Activated naive CD4-positive, alpha-beta T cell treated with anti-CD3 and anti-CD28 coated beads, Interleukin-2, amount 10 ng/mL, durations not matched to agents 7 days and 5 days (primary cell): ENCODE measurements around the gene ETV5.

Experiments
- CTCF ChIA-PET: fragments of 350-600 bp; sonication (Branson Sonifier 250); formaldehyde crosslinking; loops from one replicate; lab custom pipeline; 2021; ENCODE audit warnings: antibody characterized with exemption; lab: Charles Lee
- DNase-seq: peaks from one replicate; pipeline ENCODE4 v3.0.0-alpha.2; 2020
- H3K27ac Mint-ChIP-seq: one replicate; pipeline ENCODE4 v1.8.0; 2021; ENCODE audit warnings: mild to moderate bottlenecking, moderate library complexity, mixed read lengths
- H3K27me3 Mint-ChIP-seq: one replicate; pipeline ENCODE4 v1.8.0; 2021; ENCODE audit warnings: mild to moderate bottlenecking, mixed read lengths
- H3K36me3 Mint-ChIP-seq: one replicate; pipeline ENCODE4 v1.8.0; 2021; ENCODE audit warnings: mixed read lengths
- H3K4me1 Mint-ChIP-seq: one replicate; pipeline ENCODE4 v1.8.0; 2021; ENCODE audit warnings: mixed read lengths
- H3K4me3 Mint-ChIP-seq: one replicate; pipeline ENCODE4 v1.8.0; 2021; ENCODE audit warnings: mild to moderate bottlenecking, moderate library complexity, mixed read lengths
- H3K9me3 Mint-ChIP-seq: one replicate; pipeline ENCODE4 v1.8.0; 2021; ENCODE audit warnings: mixed read lengths

ETV5 gene

DNA sequence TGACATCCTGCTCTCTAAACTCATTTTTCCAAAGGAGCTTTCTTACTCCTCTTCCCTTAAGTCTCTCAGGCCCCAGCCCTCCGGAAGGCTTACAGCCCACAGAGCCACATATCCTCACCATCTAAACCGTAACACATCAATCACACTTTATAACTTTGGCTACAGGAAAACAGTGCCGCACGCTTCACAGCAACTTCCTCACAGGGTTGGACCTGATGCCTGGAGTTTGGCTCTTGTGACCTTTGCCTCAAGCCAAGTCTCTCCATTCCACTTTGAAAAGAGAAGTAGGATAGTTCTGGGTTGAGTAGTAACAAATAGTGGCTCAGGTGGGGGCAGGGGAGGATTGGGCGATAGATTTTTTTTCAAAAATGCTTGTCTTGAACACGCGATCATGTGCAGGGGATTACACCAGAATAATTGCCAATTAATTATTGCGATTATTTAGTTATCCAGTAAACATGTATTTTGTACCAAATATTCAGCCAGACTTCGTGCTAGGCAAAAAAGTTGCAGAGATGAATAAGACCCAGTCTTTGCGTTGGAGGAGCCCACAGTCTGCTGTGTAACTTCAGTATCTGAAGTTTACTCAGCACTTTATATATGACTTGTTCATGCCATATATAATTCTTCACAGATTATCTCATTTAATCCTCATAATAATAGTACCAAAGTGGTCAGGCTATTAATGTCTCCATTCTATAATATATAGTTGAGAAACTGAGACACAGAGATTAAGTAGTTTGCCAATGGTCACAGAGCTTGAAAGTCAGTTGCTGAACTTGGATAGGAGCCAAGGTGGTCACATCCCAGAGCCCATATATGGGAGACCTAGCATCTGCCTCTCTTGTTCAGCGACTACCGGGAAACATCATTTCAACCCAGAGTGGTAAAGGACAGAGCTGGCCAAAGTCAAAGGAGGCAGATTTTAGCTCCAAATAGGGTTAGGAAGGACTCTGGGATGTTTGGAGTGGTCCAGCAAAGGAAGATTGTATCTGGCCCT lies 2.4 kb upstream of the ETV5 start:
- no peak for DNase-seq
- CTCF ChIA-PET: no interaction called here
- Mint-ChIP-seq H3K36me3 (no peaks in the 10 kb centered on the region), H3K4me3 (peak overlapping the region; percentile 23), H3K27me3 (peaks cover 99% of the 10 kb centered on the region), H3K9me3 (no peaks in the 10 kb centered on the region), H3K27ac (no peak overlapping the region), H3K4me1 (peaks cover 39% of the 10 kb centered on the region)

DNA sequence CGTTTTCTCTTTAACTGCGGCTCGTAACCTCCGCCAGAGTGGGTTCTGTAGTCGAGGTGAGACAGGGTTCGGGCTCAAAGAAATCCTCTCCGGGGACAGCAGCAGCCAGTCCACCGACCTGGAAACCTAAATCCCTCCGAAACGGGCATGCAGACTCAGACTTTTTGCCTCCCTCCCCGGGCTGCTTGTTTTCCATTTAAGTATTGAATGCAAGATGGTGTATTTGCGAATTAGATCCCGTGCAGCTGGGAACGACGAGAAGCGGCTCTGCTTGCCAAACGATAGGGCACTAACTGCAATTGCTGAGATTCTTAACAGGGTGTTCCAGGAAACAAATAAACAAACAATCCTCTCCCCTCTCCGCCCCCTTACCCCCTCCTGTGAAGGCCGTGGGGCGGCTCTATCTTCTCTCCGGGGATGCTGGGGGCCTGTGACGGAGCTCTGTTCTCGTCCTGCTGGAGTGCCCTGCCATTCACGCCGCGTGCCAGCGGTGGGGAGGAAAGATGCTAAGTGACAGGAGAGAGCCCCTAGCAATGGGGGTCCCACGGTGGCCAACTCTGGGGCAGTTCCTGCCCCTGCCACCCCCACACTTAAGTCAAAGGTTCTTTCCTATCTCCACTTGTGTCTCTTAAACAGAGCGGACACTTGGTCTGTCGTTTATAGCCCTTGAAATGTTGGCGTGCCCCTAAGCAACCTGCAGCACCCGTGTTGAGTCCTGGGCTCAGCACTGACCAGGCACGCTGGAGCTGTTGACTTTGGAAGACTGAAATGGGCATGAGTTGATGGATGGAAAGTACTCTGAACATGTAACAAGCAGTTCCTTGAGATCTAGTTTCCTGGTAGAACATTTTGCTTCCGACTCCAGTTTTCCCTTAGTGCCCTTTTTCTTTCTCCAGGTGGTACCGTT lies 1.3 kb upstream of the ETV5 start:
- peak; percentile 35 for DNase-seq
- peaks cover 94% of the 10 kb centered on the region for H3K27me3 Mint-ChIP-seq
- CTCF ChIA-PET: interaction anchor here (0.7 to 1.2 kb wide), 2 partner anchors 149 to 674 kb away, joined by 3 read pairs; no protein-coding TSS in a partner anchor

DNA sequence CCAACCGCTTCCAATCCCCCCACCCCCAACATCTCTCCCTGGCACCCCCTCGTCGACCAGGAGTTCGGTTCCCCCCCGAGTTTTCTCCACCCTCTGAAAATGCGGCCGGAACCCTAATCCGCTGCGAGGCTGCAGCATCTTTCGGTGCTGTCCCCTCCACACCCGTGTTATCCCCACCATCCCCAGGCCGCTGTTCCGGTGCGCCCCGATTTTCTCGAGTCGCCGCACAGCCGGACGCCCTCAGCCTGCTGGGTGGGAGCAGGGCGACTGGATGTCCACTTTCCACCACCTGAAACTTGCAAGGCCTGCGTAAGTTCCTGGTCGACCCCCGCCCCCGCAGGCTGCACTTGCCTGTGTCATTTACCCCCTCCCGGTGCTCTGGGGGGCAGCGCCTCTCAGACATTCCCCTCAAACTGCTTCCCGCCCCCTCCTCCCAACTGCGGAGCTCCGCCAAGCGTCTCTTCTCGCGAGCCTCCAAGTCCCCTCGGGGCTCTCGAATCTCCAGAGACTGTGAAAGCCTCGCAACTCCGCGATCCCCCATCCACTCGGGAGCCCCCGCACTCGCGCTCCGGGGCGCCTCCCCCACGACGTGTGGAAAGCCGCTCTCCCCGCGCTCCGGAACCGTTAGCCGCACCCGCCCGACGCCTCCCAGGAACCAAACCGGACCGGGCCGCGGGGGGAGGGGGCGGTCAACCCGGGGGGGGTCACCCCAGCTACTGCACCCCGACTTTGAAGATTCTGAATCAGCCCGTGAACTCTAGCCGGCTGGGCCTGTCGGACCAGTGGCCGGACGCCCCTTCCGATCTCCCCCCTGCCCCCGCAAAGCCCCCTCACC lies 566 bp downstream of the ETV5 start:
- Mint-ChIP-seq H3K9me3 (no peaks in the 10 kb centered on the region), H3K27me3 (peaks cover 91% of the 10 kb centered on the region), H3K4me1 (peaks cover 39% of the 10 kb centered on the region), H3K36me3 (no peaks in the 10 kb centered on the region), H3K27ac (no peak overlapping the region), H3K4me3 (peak overlapping the region; percentile 80)
- peak; percentile 55 for DNase-seq
- CTCF ChIA-PET: interaction anchor here (0.8 kb wide), 1 partner anchor 133 kb away, joined by 3 read pairs; no protein-coding TSS in a partner anchor

More for the DNA sequence above, 1.3 kb upstream of the ETV5 start:
- Mint-ChIP-seq H3K9me3 (no peaks in the 10 kb centered on the region), H3K27ac (no peak overlapping the region), H3K36me3 (no peaks in the 10 kb centered on the region), H3K4me1 (peaks cover 39% of the 10 kb centered on the region), H3K4me3 (peak overlapping the region; percentile 80)

DNA sequence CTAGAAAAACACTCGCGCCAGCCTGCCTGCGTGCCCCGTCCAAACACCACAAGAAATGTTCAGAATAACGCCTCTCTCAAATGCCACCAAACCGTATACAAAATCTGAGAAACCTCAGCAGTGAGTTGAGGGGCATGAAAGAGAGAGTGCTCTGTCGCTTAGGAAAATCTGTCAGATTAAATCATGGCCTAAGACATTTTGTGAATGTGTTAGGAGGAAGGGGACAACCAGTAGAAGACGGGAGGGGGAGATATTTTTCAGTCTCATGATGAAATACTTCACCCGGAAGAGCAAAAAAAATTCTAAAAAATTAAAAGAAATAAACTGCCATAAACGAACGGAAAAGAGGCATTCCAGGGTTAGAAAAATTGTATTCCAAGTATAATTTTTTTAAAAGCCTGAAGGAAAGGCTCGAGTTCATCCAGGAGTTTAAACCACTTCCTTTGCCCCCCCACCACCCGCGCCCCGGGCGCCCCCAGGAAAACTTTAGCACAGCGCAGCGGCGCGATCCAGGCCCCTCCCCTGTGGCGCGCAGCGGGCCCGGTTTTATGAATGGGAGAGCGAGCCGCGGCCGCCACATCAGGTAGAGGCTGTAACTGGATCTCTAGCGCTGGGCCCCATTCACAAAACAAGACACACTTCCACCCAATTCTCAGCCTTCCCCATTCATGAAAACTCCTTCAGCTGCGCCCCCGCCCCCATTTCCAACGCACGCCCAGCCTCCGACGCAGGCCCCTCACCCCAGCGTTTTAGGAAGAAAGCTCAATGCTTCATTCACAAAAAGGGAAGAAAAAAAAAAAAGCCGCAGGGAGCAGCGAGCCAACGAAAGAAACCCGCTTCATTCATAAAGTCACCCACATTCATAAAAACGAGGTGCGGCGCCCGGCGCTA lies 1.4 kb downstream of the ETV5 start:
- no peaks in the 10 kb centered on the region for H3K36me3 Mint-ChIP-seq

DNA sequence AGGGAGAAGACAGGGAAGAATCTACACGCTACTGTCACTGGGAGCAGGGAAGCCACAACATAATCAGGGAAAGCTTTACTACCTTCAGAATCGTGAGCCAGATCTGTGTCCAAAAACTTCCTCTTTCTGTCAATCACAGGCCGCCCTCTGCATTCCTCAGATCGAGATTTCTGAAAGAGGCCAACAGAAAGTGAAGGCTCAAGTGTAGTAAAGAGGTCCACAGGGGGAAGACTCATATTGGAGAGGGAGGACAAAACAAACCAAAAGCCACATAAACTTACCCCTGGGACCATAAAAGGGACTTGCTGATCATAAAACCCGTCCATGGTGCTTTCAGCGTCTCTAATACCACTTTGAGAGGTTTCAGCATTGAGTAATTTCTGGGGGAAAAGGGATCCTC lies 3.3 kb downstream of the ETV5 start:
- CTCF ChIA-PET: interaction anchor here (1.2 kb wide), 1 partner anchor 137 kb away, joined by 5 read pairs; no protein-coding TSS in a partner anchor
- no peaks in the 10 kb centered on the region for H3K36me3 Mint-ChIP-seq
- no peaks in the 10 kb centered on the region for H3K9me3 Mint-ChIP-seq
- no peak overlapping the region for H3K4me3 Mint-ChIP-seq
- H3K27ac Mint-ChIP-seq: no peak overlapping the region
- peaks cover 80% of the 10 kb centered on the region for H3K27me3 Mint-ChIP-seq
- H3K4me1 Mint-ChIP-seq: peaks cover 31% of the 10 kb centered on the region
- no peak for DNase-seq

More for the DNA sequence above, 1.4 kb downstream of the ETV5 start:
- Mint-ChIP-seq H3K4me3 (peak overlapping the region; percentile 80), H3K9me3 (no peaks in the 10 kb centered on the region), H3K27me3 (peaks cover 90% of the 10 kb centered on the region), H3K27ac (no peak overlapping the region), H3K4me1 (peaks cover 39% of the 10 kb centered on the region)
- peak; percentile 69 for DNase-seq
- CTCF ChIA-PET: no interaction called here

DNA sequence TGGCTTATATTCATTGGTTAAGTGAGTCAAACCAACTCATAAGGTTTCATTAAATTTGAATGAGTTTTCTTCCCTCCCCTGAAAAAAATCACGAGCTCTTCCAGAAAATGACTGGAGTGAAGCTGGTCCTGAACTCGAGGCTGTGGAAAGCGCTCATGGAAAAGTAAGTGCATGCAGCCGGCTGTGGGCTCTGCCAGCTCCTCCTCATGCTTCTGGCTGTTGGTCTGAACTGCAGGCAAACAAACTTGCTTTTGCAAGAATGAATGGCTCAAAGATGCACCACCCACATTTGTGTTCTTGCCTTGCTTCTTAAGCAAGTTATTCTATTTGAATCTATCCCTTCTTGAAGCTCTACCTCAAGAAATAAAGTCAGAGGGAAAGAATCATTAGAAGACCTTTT lies 6.2 kb downstream of the ETV5 start:
- peaks cover 78% of the 10 kb centered on the region for H3K27me3 Mint-ChIP-seq
- CTCF ChIA-PET: no interaction called here
- no peaks in the 10 kb centered on the region for H3K36me3 Mint-ChIP-seq
- no peak overlapping the region for H3K27ac Mint-ChIP-seq
- no peak overlapping the region for H3K4me3 Mint-ChIP-seq
- peaks cover 11% of the 10 kb centered on the region for H3K4me1 Mint-ChIP-seq
- no peak for DNase-seq
- H3K9me3 Mint-ChIP-seq: no peaks in the 10 kb centered on the region

DNA sequence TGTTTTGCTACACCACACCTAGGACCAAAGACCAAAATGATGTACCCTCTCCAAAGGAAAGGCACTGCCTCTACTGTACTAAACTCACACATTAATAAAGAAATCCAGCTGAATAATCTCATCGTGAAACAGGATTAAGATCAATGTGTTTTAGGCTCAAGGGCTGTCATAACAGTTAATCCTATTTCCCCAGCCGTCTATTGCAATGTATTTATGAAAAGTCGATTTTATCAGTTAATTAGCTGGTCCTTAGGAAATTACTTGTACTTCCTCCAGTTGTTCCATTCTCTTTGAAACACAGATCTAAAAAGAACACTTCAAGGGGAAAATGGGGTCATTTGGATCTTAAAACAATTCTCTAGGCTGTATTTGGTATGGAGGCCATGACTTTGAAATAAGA lies 8.5 kb downstream of the ETV5 start:
- H3K9me3 Mint-ChIP-seq: no peaks in the 10 kb centered on the region
- no peak overlapping the region for H3K4me3 Mint-ChIP-seq
- no peak for DNase-seq
- no peak overlapping the region for H3K27ac Mint-ChIP-seq
- peaks cover 4% of the 10 kb centered on the region for H3K4me1 Mint-ChIP-seq
- peaks cover 83% of the 10 kb centered on the region for H3K27me3 Mint-ChIP-seq
- CTCF ChIA-PET: no interaction called here
- H3K36me3 Mint-ChIP-seq: no peaks in the 10 kb centered on the region

DNA sequence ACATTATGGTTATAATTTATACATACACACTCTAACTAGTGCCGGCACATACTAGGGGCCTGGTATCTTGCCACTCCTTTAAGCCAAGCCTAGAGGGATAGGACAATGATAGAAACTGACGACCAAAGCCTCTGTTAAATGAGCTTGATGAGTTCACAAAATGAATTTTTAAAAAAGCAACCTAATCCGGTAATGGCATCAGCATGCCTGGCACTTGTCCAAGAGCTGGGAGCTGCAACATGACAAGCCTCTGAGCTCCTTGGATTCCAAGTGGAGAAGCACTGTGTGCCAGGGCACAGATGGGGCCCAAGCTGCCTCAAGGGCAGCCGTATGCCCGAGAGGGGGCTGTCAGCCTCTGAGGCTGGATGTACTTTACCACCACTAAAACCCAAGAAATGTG lies 9.7 kb downstream of the ETV5 start:
- CTCF ChIA-PET: no interaction called here
- H3K27me3 Mint-ChIP-seq: peaks cover 76% of the 10 kb centered on the region

GRCh38 chr3:186098740-186099139 lies 10.1 kb downstream of the ETV5 start:
- CTCF ChIA-PET: no interaction called here
- H3K4me3 Mint-ChIP-seq: no peak overlapping the region
- no peaks in the 10 kb centered on the region for H3K9me3 Mint-ChIP-seq
- no peaks in the 10 kb centered on the region for H3K36me3 Mint-ChIP-seq
- DNase-seq: no peak
- peaks cover 4% of the 10 kb centered on the region for H3K4me1 Mint-ChIP-seq
- H3K27ac Mint-ChIP-seq: no peak overlapping the region
- H3K27me3 Mint-ChIP-seq: peaks cover 75% of the 10 kb centered on the region

More for the DNA sequence above, 9.7 kb downstream of the ETV5 start:
- no peak for DNase-seq
- Mint-ChIP-seq H3K36me3 (no peaks in the 10 kb centered on the region), H3K4me3 (no peak overlapping the region), H3K4me1 (peaks cover 4% of the 10 kb centered on the region), H3K27ac (no peak overlapping the region), H3K9me3 (no peaks in the 10 kb centered on the region)

GRCh38 chr3:186097663-186098451 lies 11.0 kb downstream of the ETV5 start:
- Mint-ChIP-seq H3K27ac (no peak overlapping the region), H3K27me3 (peaks cover 72% of the 10 kb centered on the region), H3K4me3 (no peak overlapping the region), H3K9me3 (no peaks in the 10 kb centered on the region), H3K4me1 (peaks cover 4% of the 10 kb centered on the region), H3K36me3 (no peaks in the 10 kb centered on the region)
- CTCF ChIA-PET: interaction anchor here (1.0 to 1.6 kb wide), 2 partner anchors 16 to 116 kb away, joined by 3 to 5 read pairs; no protein-coding TSS in a partner anchor
- no peak for DNase-seq

GRCh38 chr3:186097317-186097662 lies 11.6 kb downstream of the ETV5 start:
- CTCF ChIA-PET: interaction anchor here (1.6 kb wide), 1 partner anchor 16 kb away, joined by 5 read pairs; no protein-coding TSS in a partner anchor
- peaks cover 4% of the 10 kb centered on the region for H3K4me1 Mint-ChIP-seq
- no peak overlapping the region for H3K27ac Mint-ChIP-seq
- no peak overlapping the region for H3K4me3 Mint-ChIP-seq
- H3K9me3 Mint-ChIP-seq: no peaks in the 10 kb centered on the region
- DNase-seq: no peak
- H3K36me3 Mint-ChIP-seq: no peaks in the 10 kb centered on the region
- peaks cover 67% of the 10 kb centered on the region for H3K27me3 Mint-ChIP-seq

DNA sequence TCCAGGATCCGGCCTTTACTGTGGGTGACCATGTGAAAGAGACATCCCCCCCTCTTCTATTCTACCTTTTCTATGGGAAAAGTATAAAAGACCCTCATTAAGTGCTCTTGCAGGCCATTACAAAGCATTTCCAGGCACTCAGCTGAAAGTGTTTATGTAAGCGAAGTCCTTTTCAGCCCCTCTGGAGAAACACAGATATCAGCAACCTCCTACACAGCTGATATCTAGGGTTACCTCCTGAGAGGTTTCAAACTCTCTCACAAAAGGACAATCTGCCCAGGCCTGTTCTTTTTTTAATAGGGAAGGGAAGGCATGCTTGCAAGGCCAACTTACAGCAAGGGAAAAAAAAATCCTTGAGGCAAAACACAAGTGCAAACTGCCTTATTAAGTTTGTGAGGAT lies 12.6 kb downstream of the ETV5 start:
- Mint-ChIP-seq H3K9me3 (no peaks in the 10 kb centered on the region), H3K36me3 (no peaks in the 10 kb centered on the region), H3K4me3 (no peak overlapping the region), H3K27me3 (peaks cover 68% of the 10 kb centered on the region), H3K4me1 (peaks cover 4% of the 10 kb centered on the region), H3K27ac (no peak overlapping the region)
- CTCF ChIA-PET: interaction anchor here (0.9 kb wide), 1 partner anchor 152 kb away, joined by 5 read pairs; no protein-coding TSS in a partner anchor
- no peak for DNase-seq
